BE2C (cell line): Measurements from ENCODE around the gene GPAT3.

ENCODE experiments used
- DNase-seq: peaks from one replicate; pipeline ENCODE4 v3.0.0-alpha.2; 2020
- H3K27me3 ChIP-seq: fragments of 250-450 bp; sonication (Bioruptor Pico); 2 replicates; pipeline ENCODE4 v1.5.1; 2020; ENCODE audit warnings: mild to moderate bottlenecking
- H3K36me3 ChIP-seq: fragments of 250-450 bp; sonication (Bioruptor Pico); 2 replicates; pipeline ENCODE4 v1.5.1; 2020; ENCODE audit warnings: mild to moderate bottlenecking
- H3K4me1 ChIP-seq: fragments of 250-450 bp; sonication (Bioruptor Pico); 2 replicates; pipeline ENCODE4 v1.5.1; 2020
- H3K4me3 ChIP-seq: 2 replicates; pipeline ENCODE4 v1.5.1; 2011; ENCODE audit warnings: low read depth, low read length
- H3K9me3 ChIP-seq: fragments of 250-450 bp; sonication (Bioruptor Pico); 2 replicates; pipeline ENCODE4 v1.5.1; 2020
- TF ChIP-seq, protein P1 (sequence below): IDR thresholded peaks from 2 replicates; pipeline ENCODE4 v1.5.1; 2012; ENCODE audit warnings: mild to moderate bottlenecking, low read depth, low read length

GPAT3 gene

DNA sequence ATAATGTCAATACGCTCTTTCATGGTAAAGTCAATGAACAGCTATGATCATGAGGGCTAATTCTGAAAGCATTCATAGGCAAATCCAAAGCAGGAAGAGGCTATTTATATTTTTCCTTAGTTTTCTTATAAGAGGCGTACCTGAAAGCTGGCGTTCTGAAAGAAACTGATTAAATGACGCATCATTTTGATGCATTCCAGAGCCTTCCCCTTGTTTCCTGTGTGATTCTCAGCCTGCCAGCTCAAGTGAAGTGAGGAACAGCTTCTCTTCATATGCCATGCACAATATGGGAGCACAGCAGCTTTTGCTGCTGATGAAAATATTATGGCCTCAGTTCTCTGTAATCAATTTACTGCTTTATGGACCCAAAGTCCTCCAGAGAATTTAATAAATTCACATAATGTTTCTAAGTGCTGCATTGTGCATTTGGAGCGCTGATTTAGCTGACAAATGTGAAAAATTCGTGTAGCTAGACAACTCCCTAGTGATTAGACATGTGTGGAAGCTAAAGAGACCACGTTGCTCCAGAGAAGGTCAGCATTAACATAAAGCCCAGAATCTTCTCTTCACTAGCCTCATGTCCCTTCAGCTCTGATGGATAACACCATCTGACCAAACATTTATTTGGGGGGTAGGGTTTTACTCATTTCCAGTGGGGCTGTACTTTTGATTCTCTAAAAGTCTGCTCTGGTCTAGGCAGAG, 110.8 kb downstream of the GPAT3 start:
- Histone ChIP-seq H3K4me1 (peaks cover 12% of the 10 kb centered on the region), H3K27me3 (no peaks in the 10 kb centered on the region), H3K4me3 (no peak overlapping the region), H3K36me3 (no peaks in the 10 kb centered on the region), H3K9me3 (no peaks in the 10 kb centered on the region)
- TF ChIP-seq, protein P1, sequence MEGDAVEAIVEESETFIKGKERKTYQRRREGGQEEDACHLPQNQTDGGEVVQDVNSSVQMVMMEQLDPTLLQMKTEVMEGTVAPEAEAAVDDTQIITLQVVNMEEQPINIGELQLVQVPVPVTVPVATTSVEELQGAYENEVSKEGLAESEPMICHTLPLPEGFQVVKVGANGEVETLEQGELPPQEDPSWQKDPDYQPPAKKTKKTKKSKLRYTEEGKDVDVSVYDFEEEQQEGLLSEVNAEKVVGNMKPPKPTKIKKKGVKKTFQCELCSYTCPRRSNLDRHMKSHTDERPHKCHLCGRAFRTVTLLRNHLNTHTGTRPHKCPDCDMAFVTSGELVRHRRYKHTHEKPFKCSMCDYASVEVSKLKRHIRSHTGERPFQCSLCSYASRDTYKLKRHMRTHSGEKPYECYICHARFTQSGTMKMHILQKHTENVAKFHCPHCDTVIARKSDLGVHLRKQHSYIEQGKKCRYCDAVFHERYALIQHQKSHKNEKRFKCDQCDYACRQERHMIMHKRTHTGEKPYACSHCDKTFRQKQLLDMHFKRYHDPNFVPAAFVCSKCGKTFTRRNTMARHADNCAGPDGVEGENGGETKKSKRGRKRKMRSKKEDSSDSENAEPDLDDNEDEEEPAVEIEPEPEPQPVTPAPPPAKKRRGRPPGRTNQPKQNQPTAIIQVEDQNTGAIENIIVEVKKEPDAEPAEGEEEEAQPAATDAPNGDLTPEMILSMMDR: no peak
- DNase-seq: no peak

DNA sequence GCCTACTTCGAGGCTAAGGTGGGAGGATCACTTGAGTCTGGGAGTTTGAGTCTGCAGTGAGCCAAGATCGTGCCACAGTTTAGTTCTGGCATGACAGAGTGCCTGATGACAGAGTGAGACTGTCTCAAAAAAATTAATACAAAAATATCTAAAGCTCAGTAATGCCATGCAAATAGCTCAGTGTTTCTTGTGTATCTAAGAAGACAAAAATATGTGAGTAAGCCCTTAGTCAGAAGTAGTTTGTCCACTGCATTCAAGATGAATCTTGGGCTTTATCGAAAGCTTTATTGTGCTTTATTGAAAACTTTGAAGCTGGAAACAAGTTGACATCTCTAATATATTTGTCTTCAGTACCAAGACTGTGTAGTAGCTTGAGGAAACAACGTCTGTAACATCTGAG, 115.9 kb downstream of the GPAT3 start:
- TF ChIP-seq, protein P1: no peak
- DNase-seq: no peak
- Histone ChIP-seq H3K36me3 (no peaks in the 10 kb centered on the region), H3K9me3 (no peaks in the 10 kb centered on the region), H3K4me3 (no peak overlapping the region), H3K27me3 (no peaks in the 10 kb centered on the region), H3K4me1 (no peaks in the 10 kb centered on the region; the same call in 1 of the 2 replicates)
